GM18909 (cell line): Measurements from ENCODE around the gene TAOK2.

Source experiments
- ATAC-seq: cut with Tn5 transposase; IDR thresholded peaks from one replicate; pipeline ENCODE4 v1.9.1; 2021; ENCODE audit warnings: mild to moderate bottlenecking; ENCODE audit not compliant: unreplicated experiment, poor library complexity

Gene TAOK2

GRCh38 chr16:30041841-30042240 lies 68.2 kb downstream of the TAOK2 start:
- no peak for ATAC-seq
